ENCODE results near the gene LPAR5. TPM values are rescaled to one million over a fixed set of nuclear protein-coding genes. Genes with fewer than 3 reads are reported as not detected.

LPAR5 gene
- total RNA-seq, 1 experiment from 2014 or later = 14.8 TPM

DNA sequence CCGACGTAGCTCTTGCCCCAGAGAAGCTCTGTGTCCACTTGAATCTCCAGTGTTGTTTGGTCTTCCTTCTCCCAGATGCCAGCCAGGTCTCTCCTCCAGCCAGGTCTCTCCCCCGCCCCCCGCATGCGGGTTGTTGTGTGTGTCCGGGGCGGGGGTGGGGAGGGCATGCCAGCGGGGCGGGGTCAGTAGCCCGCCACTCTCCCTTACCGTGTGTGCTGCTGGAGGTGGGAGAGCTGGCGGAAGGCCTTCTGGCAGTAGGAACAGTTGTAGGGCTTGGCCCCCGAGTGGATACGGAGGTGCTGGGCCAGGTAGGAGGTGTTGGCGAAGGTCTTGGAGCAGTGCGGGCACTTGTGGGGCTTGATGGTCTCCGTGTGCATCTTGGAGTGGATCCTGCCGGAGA lies 36.4 kb upstream of the LPAR5 start:
- H3K9me2 ChIP-seq (ENCODE audit: insufficient read depth) = no peaks in the 10 kb centered on the region
- no peak overlapping the region for H2AFZ ChIP-seq
- no peaks in the 10 kb centered on the region for H3K9me3 ChIP-seq (ENCODE audit: insufficient read depth, low read depth)
- H3F3A ChIP-seq (ENCODE audit: insufficient read depth, low read depth) = peaks cover 30% of the 10 kb centered on the region
- intact Hi-C loops (cut with micrococcal nuclease; ENCODE audit: unreplicated experiment) = no loop called here
- peaks cover 15% of the 10 kb centered on the region for H4K20me1 ChIP-seq (ENCODE audit: insufficient read depth)
- H3K36me3 ChIP-seq (ENCODE audit: low read depth) = peaks cover 80% of the 10 kb centered on the region
- no peaks in the 10 kb centered on the region for H3K27me3 ChIP-seq (ENCODE audit: insufficient read depth, low read depth)
- no peak overlapping the region for H3K4me3 ChIP-seq
- no TSS peak for BruUV-seq (replicated peaks)
- H3K4me1 ChIP-seq (replicated peaks; ENCODE audit: insufficient read depth) = no peaks in the 10 kb centered on the region
- no peak overlapping the region for H3K27ac ChIP-seq
- CTCF ChIA-PET = no interaction called here
- no peak for TF ChIP-seq EZH2 (IDR thresholded peaks at IDR 0.05; ENCODE audit: low read depth)
- TF ChIP-seq, protein P1, sequence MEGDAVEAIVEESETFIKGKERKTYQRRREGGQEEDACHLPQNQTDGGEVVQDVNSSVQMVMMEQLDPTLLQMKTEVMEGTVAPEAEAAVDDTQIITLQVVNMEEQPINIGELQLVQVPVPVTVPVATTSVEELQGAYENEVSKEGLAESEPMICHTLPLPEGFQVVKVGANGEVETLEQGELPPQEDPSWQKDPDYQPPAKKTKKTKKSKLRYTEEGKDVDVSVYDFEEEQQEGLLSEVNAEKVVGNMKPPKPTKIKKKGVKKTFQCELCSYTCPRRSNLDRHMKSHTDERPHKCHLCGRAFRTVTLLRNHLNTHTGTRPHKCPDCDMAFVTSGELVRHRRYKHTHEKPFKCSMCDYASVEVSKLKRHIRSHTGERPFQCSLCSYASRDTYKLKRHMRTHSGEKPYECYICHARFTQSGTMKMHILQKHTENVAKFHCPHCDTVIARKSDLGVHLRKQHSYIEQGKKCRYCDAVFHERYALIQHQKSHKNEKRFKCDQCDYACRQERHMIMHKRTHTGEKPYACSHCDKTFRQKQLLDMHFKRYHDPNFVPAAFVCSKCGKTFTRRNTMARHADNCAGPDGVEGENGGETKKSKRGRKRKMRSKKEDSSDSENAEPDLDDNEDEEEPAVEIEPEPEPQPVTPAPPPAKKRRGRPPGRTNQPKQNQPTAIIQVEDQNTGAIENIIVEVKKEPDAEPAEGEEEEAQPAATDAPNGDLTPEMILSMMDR (conservative IDR thresholded peaks at IDR 0.05) = no peak
- H3K4me2 ChIP-seq = no peak overlapping the region
- DNase-seq = no peak
- H3K79me2 ChIP-seq (ENCODE audit: low read depth) = no peaks in the 10 kb centered on the region; the same call in 1 of the 2 replicates
- POLR2A ChIA-PET (ENCODE audit: unreplicated experiment) = no interaction called here

DNA sequence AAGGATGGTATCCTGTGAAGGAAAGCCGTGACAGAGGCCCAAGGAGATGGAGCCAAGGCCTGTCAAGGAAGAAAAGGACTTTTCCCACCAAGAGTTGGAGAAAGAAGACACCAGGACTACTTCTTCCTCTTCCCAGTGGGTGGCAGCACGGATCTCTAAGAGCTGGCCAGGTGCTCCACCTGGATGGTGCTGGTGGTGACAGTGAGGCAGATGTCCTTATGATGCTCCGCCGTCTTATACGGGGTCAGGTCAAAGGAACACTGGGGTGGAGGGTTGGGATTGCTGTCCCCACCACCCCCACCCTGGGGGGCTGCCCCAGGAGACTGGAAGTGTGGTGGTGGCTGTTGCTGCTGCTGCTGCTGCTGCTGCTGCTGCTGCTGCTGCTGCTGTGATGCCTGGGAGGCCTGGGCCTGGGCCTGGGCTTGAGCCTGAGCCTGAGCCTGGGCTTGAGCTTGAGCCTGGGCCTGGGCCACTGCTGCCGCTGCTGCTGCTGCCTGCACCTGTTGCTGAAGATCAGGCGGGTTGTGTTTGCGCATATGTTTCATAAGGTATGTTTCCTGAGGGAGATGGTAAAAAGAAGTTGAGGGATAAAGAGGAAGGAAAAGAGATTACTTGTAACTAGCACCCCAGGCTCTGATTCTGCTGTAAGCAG lies 31.9 kb upstream of the LPAR5 start:
- Histone ChIP-seq H3K36me3 (ENCODE audit: low read depth) (peaks cover 40% of the 10 kb centered on the region), H3K27me3 (ENCODE audit: insufficient read depth, low read depth) (no peaks in the 10 kb centered on the region), H4K20me1 (ENCODE audit: insufficient read depth) (0 out of 2 replicates have a peak, but pooled peaks cover 4% of the 10 kb centered on the region), H3K4me1 (replicated peaks; ENCODE audit: insufficient read depth) (no peaks in the 10 kb centered on the region; the same call in 1 of the 2 replicates), H3K9me3 (ENCODE audit: insufficient read depth, low read depth) (no peaks in the 10 kb centered on the region), H3K4me2 (no peak overlapping the region), H3K27ac (no peak overlapping the region), H3K79me2 (ENCODE audit: low read depth) (peaks cover 1% of the 10 kb centered on the region; the same call in 1 of the 2 replicates), H3F3A (ENCODE audit: insufficient read depth, low read depth) (peaks cover 52% of the 10 kb centered on the region), H3K4me3 (no peak overlapping the region), H3K9me2 (ENCODE audit: insufficient read depth) (no peaks in the 10 kb centered on the region), H2AFZ (no peak overlapping the region)
- intact Hi-C loops (cut with micrococcal nuclease; ENCODE audit: unreplicated experiment) = no loop called here
- peak in 1 of 2 experiments; percentile 18 for DNase-seq
- no TSS peak for BruUV-seq (replicated peaks)
- TF ChIP-seq, protein P1 (conservative IDR thresholded peaks at IDR 0.05) = peak; percentile 59
- no peak for TF ChIP-seq EZH2 (IDR thresholded peaks at IDR 0.05; ENCODE audit: low read depth)
- CTCF ChIA-PET = interaction anchor here (0.7 kb wide), 1 partner anchor 65 kb away, joined by 3 read pairs; no protein-coding TSS in a partner anchor
- POLR2A ChIA-PET (ENCODE audit: unreplicated experiment) = interaction anchor here (0.6 kb wide), 1 partner anchor 32 kb away, joined by 3 read pairs; the partner anchor contains the start of gene LPAR5

DNA sequence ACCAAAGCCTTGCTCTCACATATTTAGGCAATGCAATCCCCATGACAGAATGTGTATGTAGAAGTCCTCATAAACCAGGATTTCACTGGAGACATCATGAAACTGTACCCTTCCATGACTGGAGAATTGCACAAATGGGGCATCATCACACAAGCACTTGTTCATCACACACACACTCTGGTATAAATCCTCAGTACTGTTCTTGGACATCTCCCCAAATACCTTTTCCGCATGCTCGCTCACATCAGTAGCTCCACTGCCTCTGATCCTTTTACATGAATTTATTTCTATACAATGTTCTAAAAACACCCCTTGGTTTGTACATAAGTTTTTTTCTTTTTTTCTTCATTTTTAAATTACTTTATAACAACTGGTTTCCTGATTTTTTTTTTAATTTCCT lies 30.5 kb upstream of the LPAR5 start:
- no peak overlapping the region for H3K4me3 ChIP-seq
- POLR2A ChIA-PET (ENCODE audit: unreplicated experiment) = interaction anchor here (0.6 to 0.7 kb wide), 2 partner anchors 75 to 259 kb away, joined by 4 read pairs; no protein-coding TSS in a partner anchor

More for the DNA sequence above, 30.5 kb upstream of the LPAR5 start:
- Histone ChIP-seq H2AFZ (no peak overlapping the region), H3K27ac (no peak overlapping the region), H3K4me2 (no peak overlapping the region), H3K4me1 (replicated peaks; ENCODE audit: insufficient read depth) (peaks cover 8% of the 10 kb centered on the region), H3F3A (ENCODE audit: insufficient read depth, low read depth) (peaks cover 56% of the 10 kb centered on the region), H3K9me2 (ENCODE audit: insufficient read depth) (no peaks in the 10 kb centered on the region), H3K36me3 (ENCODE audit: low read depth) (peaks cover 31% of the 10 kb centered on the region), H3K27me3 (ENCODE audit: insufficient read depth, low read depth) (no peaks in the 10 kb centered on the region), H3K79me2 (ENCODE audit: low read depth) (peaks cover 16% of the 10 kb centered on the region), H3K9me3 (ENCODE audit: insufficient read depth, low read depth) (no peaks in the 10 kb centered on the region), H4K20me1 (ENCODE audit: insufficient read depth) (0 out of 2 replicates have a peak, but pooled peaks cover 4% of the 10 kb centered on the region)
- CTCF ChIA-PET = interaction anchor here (0.6 kb wide), 1 partner anchor 23 kb away, joined by 3 read pairs; no protein-coding TSS in a partner anchor
- no TSS peak for BruUV-seq (replicated peaks)
- intact Hi-C loops (cut with micrococcal nuclease; ENCODE audit: unreplicated experiment) = no loop called here
- DNase-seq = no peak
- TF ChIP-seq EZH2 (IDR thresholded peaks at IDR 0.05; ENCODE audit: low read depth) = no peak
- TF ChIP-seq, protein P1 (conservative IDR thresholded peaks at IDR 0.05) = no peak

Measured in PC-9 (cell line).